ENCODE results near the gene SSH2. TPM values are rescaled to one million over a fixed set of nuclear protein-coding genes. Genes with fewer than 3 reads are reported as not detected.

Gene SSH2
- total and polyA plus RNA-seq, 2 of the 13 experiments (the other 11 are each of a cell fraction or from before 2014, with no cell fraction given) = 6.0 to 6.4 TPM

DNA sequence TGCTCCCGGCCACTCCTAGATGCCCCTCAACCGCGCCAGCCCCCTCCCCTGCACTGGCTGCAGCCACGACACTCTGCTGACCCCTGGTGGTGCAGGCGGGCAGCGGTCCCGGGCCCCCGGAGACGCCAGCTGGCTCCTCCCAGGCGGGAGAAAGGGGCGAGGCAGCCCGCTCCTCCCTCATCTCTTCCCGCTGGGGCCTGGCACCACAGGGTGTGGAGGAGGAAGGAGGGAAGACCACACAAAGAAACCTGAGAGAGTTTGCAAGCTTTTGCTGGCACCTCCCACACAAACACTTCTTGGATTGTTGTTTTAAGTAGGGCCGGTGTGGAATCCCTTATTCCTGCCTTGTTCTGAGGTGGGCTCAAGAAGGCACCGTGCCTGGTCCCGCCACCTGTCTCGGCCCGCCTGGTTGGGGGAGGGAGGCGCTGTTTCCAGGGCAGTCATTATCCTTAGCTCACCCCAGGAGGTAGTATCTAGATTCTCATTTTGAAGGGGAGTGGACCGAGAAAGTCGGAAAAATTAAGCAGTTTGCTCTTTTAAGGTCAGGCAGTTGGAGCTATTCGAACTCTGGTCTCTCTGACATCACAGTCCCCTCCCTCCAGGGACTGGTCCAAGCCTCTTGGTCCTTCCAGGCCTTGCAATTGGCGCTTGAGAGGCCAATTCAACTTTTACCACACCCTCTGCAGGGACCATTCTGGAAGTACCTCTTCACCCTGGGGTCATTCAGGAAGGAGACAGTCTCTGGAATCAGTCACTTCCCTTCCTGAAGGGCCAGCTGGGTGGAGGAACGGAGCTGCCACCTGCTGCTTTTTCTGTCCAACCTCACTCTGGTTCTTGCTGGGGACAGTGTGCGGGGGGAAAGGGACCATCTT lies 338.1 kb downstream of the SSH2 start (continued):
- TF ChIP-seq, protein P1, sequence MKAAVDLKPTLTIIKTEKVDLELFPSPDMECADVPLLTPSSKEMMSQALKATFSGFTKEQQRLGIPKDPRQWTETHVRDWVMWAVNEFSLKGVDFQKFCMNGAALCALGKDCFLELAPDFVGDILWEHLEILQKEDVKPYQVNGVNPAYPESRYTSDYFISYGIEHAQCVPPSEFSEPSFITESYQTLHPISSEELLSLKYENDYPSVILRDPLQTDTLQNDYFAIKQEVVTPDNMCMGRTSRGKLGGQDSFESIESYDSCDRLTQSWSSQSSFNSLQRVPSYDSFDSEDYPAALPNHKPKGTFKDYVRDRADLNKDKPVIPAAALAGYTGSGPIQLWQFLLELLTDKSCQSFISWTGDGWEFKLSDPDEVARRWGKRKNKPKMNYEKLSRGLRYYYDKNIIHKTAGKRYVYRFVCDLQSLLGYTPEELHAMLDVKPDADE (CRISPR knock-in tag; IDR thresholded peaks at IDR 0.05) = no peak
- no peak for TF ChIP-seq PPARG (CRISPR knock-in tag; conservative IDR thresholded peaks at IDR 0.05)
- TF ChIP-seq, protein P2, sequence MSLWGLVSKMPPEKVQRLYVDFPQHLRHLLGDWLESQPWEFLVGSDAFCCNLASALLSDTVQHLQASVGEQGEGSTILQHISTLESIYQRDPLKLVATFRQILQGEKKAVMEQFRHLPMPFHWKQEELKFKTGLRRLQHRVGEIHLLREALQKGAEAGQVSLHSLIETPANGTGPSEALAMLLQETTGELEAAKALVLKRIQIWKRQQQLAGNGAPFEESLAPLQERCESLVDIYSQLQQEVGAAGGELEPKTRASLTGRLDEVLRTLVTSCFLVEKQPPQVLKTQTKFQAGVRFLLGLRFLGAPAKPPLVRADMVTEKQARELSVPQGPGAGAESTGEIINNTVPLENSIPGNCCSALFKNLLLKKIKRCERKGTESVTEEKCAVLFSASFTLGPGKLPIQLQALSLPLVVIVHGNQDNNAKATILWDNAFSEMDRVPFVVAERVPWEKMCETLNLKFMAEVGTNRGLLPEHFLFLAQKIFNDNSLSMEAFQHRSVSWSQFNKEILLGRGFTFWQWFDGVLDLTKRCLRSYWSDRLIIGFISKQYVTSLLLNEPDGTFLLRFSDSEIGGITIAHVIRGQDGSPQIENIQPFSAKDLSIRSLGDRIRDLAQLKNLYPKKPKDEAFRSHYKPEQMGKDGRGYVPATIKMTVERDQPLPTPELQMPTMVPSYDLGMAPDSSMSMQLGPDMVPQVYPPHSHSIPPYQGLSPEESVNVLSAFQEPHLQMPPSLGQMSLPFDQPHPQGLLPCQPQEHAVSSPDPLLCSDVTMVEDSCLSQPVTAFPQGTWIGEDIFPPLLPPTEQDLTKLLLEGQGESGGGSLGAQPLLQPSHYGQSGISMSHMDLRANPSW (CRISPR knock-in tag; IDR thresholded peaks at IDR 0.05; ENCODE audit: borderline replicate concordance) = 0 out of 2 replicates have a peak, but pooled peaks have one; percentile 29
- TF ChIP-seq ZNF766 (CRISPR knock-in tag; IDR thresholded peaks at IDR 0.05; ENCODE audit: borderline replicate concordance) = no peak
- TF ChIP-seq PLRG1 (conservative IDR thresholded peaks at IDR 0.05) = no peak
- TF ChIP-seq ZNF709 (CRISPR knock-in tag; IDR thresholded peaks at IDR 0.05) = 0 out of 2 replicates have a peak, but pooled peaks have one; percentile 32
- TF ChIP-seq ZNF354B (CRISPR knock-in tag; IDR thresholded peaks at IDR 0.05) = no peak
- TF ChIP-seq, protein P3, sequence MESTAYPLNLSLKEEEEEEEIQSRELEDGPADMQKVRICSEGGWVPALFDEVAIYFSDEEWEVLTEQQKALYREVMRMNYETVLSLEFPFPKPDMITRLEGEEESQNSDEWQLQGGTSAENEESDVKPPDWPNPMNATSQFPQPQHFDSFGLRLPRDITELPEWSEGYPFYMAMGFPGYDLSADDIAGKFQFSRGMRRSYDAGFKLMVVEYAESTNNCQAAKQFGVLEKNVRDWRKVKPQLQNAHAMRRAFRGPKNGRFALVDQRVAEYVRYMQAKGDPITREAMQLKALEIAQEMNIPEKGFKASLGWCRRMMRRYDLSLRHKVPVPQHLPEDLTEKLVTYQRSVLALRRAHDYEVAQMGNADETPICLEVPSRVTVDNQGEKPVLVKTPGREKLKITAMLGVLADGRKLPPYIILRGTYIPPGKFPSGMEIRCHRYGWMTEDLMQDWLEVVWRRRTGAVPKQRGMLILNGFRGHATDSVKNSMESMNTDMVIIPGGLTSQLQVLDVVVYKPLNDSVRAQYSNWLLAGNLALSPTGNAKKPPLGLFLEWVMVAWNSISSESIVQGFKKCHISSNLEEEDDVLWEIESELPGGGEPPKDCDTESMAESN (CRISPR knock-in tag; conservative IDR thresholded peaks at IDR 0.05) = peak; percentile 32; the same call in 1 of the 2 replicates
- TF ChIP-seq MTA1 (CRISPR knock-in tag; IDR thresholded peaks at IDR 0.05; ENCODE audit: borderline replicate concordance) = peak; percentile 66; the same call in 1 of the 2 replicates
- TF ChIP-seq ZNF12 (CRISPR knock-in tag; IDR thresholded peaks at IDR 0.05) = peak; percentile 54; the same call in 1 of the 2 replicates
- TF ChIP-seq, protein P4, sequence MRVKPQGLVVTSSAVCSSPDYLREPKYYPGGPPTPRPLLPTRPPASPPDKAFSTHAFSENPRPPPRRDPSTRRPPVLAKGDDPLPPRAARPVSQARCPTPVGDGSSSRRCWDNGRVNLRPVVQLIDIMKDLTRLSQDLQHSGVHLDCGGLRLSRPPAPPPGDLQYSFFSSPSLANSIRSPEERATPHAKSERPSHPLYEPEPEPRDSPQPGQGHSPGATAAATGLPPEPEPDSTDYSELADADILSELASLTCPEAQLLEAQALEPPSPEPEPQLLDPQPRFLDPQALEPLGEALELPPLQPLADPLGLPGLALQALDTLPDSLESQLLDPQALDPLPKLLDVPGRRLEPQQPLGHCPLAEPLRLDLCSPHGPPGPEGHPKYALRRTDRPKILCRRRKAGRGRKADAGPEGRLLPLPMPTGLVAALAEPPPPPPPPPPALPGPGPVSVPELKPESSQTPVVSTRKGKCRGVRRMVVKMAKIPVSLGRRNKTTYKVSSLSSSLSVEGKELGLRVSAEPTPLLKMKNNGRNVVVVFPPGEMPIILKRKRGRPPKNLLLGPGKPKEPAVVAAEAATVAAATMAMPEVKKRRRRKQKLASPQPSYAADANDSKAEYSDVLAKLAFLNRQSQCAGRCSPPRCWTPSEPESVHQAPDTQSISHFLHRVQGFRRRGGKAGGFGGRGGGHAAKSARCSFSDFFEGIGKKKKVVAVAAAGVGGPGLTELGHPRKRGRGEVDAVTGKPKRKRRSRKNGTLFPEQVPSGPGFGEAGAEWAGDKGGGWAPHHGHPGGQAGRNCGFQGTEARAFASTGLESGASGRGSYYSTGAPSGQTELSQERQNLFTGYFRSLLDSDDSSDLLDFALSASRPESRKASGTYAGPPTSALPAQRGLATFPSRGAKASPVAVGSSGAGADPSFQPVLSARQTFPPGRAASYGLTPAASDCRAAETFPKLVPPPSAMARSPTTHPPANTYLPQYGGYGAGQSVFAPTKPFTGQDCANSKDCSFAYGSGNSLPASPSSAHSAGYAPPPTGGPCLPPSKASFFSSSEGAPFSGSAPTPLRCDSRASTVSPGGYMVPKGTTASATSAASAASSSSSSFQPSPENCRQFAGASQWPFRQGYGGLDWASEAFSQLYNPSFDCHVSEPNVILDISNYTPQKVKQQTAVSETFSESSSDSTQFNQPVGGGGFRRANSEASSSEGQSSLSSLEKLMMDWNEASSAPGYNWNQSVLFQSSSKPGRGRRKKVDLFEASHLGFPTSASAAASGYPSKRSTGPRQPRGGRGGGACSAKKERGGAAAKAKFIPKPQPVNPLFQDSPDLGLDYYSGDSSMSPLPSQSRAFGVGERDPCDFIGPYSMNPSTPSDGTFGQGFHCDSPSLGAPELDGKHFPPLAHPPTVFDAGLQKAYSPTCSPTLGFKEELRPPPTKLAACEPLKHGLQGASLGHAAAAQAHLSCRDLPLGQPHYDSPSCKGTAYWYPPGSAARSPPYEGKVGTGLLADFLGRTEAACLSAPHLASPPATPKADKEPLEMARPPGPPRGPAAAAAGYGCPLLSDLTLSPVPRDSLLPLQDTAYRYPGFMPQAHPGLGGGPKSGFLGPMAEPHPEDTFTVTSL (CRISPR knock-in tag; IDR thresholded peaks at IDR 0.05; ENCODE audit: borderline replicate concordance) = peak; percentile 38; the same call in 1 of the 2 replicates
- no peak for TF ChIP-seq MEIS2 (CRISPR knock-in tag; IDR thresholded peaks at IDR 0.05)
- no peak for TF ChIP-seq NONO (IDR thresholded peaks at IDR 0.05)
- no peak for TF ChIP-seq NONO (CRISPR knock-in tag; conservative IDR thresholded peaks at IDR 0.05)
- TF ChIP-seq, protein P5, sequence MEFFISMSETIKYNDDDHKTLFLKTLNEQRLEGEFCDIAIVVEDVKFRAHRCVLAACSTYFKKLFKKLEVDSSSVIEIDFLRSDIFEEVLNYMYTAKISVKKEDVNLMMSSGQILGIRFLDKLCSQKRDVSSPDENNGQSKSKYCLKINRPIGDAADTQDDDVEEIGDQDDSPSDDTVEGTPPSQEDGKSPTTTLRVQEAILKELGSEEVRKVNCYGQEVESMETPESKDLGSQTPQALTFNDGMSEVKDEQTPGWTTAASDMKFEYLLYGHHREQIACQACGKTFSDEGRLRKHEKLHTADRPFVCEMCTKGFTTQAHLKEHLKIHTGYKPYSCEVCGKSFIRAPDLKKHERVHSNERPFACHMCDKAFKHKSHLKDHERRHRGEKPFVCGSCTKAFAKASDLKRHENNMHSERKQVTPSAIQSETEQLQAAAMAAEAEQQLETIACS (CRISPR knock-in tag; IDR thresholded peaks at IDR 0.05) = peak; percentile 39; the same call in 1 of the 2 replicates

Data from HepG2 (cell line).